Measurements from ENCODE around the gene COL4A1. TPM values are rescaled to one million over a fixed set of nuclear protein-coding genes. Genes with fewer than 3 reads are reported as not detected.

Gene COL4A1
- total RNA-seq, 1 experiment from 2014 or later: 269 TPM

DNA sequence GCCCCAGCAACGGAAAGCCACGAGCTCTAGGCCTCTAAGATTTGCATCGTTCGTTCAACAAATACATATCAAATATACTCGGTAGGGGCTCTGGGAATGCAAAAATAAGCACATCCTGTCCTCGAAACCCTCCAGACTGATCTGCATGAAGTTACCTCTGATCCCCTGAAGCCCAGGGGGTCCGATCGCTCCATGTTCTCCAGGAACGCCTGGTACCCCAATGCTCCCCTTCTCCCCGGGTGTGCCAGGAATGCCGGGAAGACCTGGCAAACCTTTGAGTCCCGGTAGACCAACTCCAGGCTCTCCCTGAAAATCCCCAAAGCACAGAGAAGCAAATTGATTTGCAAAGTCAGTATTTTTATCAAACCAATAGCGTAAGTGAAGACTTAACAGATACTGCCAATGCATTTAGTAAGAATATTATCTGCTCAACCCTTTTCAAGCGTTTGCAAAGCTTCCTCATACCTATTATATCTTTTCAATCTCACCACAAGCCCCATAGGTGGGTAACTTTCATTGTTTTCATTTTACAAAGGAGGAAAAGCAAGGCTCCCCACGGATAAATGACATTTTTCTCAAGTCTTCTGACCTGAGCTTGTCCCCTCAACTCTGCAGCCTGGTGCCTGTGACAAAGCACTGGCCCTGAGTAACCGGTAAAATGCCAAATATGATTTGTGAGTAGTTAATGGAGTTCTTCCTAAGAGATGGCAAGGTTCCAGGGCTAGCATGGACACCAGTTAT, 127.7 kb downstream of the COL4A1 start:
- no peaks in the 10 kb centered on the region for H3K9me3 ChIP-seq (replicated peaks)
- no peak overlapping the region for H3K4me3 ChIP-seq
- DNase-seq: no peak
- no peaks in the 10 kb centered on the region for H3K4me1 ChIP-seq
- H3K27ac ChIP-seq: no peak overlapping the region
- peaks cover 55% of the 10 kb centered on the region for H3K36me3 ChIP-seq
- H3K27me3 ChIP-seq: no peaks in the 10 kb centered on the region

DNA sequence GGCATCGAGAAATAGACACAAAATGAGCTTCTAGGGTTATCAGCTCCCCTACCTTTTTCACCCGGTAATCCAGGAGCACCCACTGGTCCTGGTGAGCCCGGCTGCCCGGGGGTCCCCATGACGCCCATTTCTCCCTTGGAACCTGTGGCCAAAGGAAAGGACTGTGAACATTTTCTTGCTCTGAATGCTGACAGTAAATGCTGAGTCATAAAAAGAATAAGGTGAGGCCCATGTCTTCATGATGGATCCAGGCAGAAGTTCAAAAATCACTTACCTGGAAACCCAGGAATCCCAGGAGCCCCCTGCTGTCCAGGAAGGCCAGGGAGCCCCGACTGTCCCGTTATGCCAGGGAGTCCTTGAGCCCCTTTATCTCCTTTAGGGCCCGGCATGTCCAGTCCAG, 129.2 kb downstream of the COL4A1 start:
- H3K4me3 ChIP-seq: no peak overlapping the region
- H3K4me1 ChIP-seq: no peaks in the 10 kb centered on the region
- H3K36me3 ChIP-seq: peaks cover 58% of the 10 kb centered on the region
- H3K27me3 ChIP-seq: no peaks in the 10 kb centered on the region
- no peaks in the 10 kb centered on the region for H3K9me3 ChIP-seq (replicated peaks)
- H3K27ac ChIP-seq: no peak overlapping the region
- no peak for DNase-seq

DNA sequence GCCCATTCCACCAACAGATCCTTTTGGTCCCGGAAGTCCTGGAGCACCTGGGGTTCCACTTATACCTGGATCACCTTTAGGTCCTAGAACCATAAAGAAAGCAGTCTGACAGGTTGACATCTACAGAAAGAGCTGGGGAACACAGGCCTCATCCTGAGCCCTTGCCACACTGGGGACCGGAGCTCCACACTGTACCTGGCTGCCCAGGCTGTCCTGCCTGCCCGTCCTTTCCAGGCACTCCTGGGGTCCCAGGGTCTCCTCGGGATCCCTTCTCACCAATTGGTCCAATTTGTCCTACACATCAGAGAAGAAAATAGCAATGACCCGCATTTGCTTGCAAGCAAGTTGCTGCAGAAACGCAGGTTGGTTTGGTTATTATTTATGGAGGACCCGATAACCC, 130.5 kb downstream of the COL4A1 start:
- Histone ChIP-seq H3K27ac (no peak overlapping the region), H3K36me3 (peaks cover 53% of the 10 kb centered on the region), H3K27me3 (no peaks in the 10 kb centered on the region), H3K9me3 (replicated peaks) (no peaks in the 10 kb centered on the region), H3K4me3 (no peak overlapping the region), H3K4me1 (no peaks in the 10 kb centered on the region)
- DNase-seq: no peak

DNA sequence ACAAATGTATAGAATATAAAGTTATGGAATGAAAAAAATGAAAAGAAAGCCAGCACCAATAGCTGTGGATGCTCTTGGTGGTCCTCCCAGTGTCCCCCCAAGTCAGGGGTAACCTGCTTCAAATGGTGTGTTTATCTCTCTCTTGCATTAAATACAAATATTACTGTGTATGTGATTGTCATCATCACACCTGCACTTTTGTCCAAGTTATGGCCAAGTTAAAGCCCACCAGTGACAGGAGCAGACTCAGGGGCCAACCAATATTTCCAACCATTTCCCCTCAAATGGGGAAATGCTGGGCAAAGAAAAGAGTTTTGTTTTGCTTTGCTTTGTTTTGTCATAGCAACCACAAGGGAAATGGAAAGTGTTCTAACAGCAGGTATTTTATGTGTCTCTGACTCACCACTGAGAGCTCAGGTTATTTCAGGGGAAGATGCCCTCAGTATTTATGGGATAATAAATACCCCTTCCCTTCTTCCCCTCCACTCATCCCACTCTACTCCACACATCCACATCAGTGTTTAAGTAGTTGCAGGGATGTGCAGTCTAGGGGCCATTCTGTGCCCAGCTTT, 133.6 kb downstream of the COL4A1 start:
- Histone ChIP-seq H3K4me3 (no peak overlapping the region), H3K27me3 (no peaks in the 10 kb centered on the region), H3K27ac (no peak overlapping the region), H3K9me3 (replicated peaks) (no peaks in the 10 kb centered on the region), H3K36me3 (peaks cover 61% of the 10 kb centered on the region), H3K4me1 (no peaks in the 10 kb centered on the region)
- DNase-seq: no peak

DNA sequence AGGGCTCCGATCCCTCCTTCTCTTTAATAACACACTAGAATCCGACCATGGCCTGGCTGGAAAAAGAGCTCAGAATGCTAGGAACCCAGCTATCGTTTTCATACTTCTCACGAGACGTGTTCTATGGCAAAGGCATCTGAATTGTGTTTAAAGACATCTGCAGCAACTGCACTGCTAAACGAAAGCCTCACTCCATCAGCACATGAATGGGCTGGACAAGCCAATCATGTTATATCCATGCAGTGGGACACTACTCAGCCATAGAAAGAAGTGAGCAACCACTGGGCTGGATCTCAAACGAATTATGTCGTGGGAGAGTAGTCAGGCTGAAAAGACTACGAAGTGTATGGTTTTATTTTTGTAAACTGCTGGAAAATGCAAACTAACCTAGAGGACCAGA, 136.1 kb downstream of the COL4A1 start:
- H3K36me3 ChIP-seq: peaks cover 57% of the 10 kb centered on the region
- H3K4me3 ChIP-seq: no peak overlapping the region
- no peaks in the 10 kb centered on the region for H3K27me3 ChIP-seq
- DNase-seq: no peak
- no peaks in the 10 kb centered on the region for H3K9me3 ChIP-seq (replicated peaks)
- H3K27ac ChIP-seq: no peak overlapping the region
- no peaks in the 10 kb centered on the region for H3K4me1 ChIP-seq

DNA sequence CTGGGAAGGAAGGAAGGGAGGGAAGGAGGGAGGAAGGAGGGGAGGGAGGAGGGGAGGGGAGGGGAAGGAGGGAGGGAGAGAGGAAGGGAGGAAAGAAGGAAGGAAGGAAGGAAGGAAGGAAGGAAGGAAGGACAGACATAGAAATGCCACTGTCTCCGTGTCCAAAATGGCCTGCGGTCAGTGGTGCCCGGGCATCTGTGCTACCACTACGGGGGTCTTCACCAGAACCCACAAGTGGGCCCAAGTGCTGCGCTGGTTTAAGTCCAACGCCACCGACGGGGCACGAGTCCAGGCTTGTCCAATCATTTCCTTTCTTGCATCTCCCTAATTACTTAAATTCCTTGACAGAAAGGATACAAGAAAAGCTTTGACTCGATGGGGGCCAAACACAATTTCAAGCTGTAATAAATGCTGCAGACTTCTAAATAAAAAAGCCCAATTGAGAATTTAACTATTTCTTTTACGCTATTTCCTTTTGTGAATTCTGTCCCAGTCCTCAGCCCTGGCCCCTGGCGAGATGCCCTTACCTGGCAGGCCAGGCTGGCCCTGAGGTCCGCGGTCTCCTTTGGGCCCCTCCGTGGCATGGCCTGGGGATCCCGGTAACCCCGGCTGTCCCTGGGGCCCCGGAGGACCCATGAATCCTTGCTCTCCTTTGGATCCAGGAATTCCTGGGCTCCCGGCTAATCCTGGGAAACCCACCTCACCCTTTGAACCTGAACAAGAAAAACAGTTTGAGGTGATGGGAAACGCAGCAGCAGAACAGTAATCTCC, 136.8 kb downstream of the COL4A1 start:
- H3K27me3 ChIP-seq: no peaks in the 10 kb centered on the region
- H3K27ac ChIP-seq: no peak overlapping the region
- H3K4me1 ChIP-seq: no peaks in the 10 kb centered on the region
- peaks cover 59% of the 10 kb centered on the region for H3K36me3 ChIP-seq
- H3K9me3 ChIP-seq (replicated peaks): no peaks in the 10 kb centered on the region
- DNase-seq: no peak
- H3K4me3 ChIP-seq: no peak overlapping the region

DNA sequence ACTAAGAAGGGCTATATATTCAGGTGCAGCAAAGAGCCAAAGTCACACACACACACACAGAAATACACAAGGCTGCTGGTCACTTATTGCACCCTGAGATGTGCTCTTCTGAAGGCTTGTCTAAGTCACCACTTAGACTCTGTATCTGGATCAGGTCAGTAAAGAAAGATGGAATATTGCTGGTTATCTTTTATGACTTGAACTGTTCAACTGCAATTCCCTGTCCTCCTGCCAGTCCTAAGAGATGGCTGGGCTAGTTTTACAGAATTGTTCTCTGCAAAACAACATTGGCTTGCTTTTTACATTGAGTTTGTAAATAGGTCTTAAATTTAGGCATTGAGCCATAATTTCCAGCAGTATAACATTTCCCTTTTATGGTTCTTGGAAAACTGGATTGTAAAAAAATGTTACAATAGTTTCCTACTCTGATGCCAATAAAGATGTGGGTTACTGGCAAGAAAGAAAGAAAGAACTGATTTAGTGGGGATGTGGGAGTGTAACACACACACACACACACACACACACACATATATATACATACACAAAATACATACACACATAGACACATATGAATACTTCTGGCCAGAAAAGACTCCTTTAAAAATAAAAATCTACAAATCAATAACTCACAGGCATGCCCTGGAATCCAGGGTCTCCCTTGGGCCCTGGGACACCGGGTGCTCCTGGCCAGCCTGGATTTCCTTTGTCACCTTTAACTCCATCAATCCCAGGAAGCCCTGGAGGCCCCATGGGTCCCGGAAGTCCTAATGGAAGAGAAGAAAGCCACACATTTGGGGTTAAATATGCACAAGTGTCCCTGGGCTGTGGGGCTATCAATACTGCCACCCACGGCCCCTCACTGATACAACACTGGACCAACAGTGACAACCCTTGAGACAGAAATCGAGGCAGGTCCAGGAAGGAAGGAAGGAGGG, 137.7 kb downstream of the COL4A1 start:
- Histone ChIP-seq H3K9me3 (replicated peaks) (no peaks in the 10 kb centered on the region), H3K36me3 (peaks cover 52% of the 10 kb centered on the region), H3K27me3 (no peaks in the 10 kb centered on the region), H3K4me1 (no peaks in the 10 kb centered on the region), H3K27ac (no peak overlapping the region), H3K4me3 (no peak overlapping the region)
- DNase-seq: no peak

DNA sequence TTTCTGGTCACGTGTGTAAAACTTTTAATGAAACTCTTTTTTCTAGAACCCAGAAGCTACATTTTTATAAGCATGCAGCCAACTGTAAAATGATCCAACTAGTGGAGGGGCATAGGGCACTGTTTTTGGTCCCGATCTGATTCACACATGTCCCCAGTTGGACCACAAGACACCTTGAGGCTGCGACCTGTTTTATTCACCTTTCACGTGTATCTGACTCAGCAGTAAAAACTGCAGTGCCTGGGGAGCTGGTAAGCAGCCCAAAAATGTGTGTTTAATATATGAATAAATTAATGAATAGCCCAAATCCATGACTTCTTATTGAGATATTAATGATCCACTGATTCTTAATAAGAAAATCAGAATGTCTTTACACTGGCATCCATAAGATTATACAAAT, 140.4 kb downstream of the COL4A1 start:
- Histone ChIP-seq H3K27ac (no peak overlapping the region), H3K36me3 (peaks cover 45% of the 10 kb centered on the region), H3K9me3 (replicated peaks) (no peaks in the 10 kb centered on the region), H3K4me3 (no peak overlapping the region), H3K4me1 (no peaks in the 10 kb centered on the region), H3K27me3 (no peaks in the 10 kb centered on the region)
- DNase-seq: no peak

DNA sequence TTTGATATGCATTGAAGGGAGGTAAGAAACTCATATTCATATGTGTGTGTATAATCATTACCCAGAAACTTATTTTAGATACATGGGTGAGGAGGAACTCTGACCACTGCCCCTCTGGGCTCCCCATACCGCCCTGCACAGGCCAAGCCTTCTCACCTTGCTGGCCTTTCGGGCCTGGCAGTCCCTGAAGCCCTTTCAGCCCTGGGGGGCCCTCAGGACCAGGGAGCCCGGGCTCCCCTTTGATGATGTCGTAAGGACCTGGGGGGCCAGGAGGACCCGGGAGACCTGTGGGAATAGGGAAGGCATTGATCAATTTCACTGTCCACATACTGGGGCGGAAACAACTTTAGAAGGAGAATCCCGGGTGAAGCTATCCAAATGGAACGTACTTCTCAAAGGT, 142.3 kb downstream of the COL4A1 start:
- no peak overlapping the region for H3K4me3 ChIP-seq
- no peak overlapping the region for H3K27ac ChIP-seq
- H3K9me3 ChIP-seq (replicated peaks): no peaks in the 10 kb centered on the region
- no peak for DNase-seq
- no peaks in the 10 kb centered on the region for H3K27me3 ChIP-seq
- peaks cover 52% of the 10 kb centered on the region for H3K36me3 ChIP-seq
- H3K4me1 ChIP-seq: no peaks in the 10 kb centered on the region

DNA sequence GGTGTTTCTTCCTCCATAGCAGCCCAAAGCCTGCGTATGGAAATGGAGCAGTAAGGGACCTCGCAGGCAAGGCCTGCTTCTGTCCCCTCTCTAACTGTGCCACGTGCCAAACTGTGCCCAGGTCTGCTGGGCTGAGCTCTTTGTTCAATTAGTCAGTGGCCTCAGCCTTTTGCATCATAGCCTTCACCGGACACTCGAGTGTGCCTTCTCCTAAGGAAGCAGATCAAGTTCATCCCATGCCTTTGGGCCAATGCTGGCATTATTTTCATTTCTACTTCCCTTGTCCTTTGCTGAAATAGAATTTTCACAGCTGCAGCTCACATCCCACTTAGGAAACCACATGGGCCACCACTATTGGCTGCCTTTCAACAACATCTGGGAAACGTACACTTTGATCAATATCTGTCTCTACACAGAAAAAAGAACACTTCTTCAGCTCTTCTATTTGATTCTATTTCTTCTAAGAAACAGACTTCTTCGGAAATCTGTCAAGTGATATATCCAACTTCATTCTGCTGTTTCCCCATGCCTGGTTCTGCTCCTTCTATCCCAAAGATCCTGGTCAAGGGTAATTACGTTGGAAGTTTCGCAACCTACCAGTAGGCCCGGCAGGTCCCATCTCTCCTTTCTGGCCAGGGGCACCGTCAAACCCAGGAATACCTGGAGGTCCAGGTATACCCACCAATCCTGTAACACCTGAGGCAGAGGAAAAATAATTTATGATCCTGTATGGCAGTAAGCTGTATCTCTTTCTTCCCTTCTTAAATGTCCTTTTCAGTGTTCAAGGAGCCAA, 143.9 kb downstream of the COL4A1 start:
- Histone ChIP-seq H3K4me3 (no peak overlapping the region), H3K9me3 (replicated peaks) (no peaks in the 10 kb centered on the region), H3K36me3 (peaks cover 48% of the 10 kb centered on the region), H3K27me3 (no peaks in the 10 kb centered on the region), H3K4me1 (no peaks in the 10 kb centered on the region), H3K27ac (no peak overlapping the region)
- no peak for DNase-seq

DNA sequence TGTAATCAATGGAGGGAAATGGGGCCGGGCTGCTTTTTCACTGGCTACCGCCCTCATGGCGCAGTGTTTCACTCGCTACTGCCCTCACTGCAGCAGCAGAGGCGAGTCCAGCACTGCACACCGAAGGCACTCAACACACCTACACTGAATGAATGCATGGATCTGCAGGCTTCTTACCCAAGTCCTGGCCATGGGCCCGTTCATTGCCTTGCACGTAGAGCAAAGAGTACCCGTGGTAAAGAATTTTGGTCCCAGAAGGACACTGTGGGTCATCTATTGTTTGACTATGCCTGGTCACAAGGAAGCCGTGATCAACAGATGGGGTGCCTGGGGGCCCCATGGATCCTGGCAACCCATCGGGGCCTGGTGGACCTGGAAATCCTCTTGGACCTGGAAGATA, 144.9 kb downstream of the COL4A1 start:
- H3K36me3 ChIP-seq: peaks cover 54% of the 10 kb centered on the region
- H3K9me3 ChIP-seq (replicated peaks): no peaks in the 10 kb centered on the region
- no peak overlapping the region for H3K4me3 ChIP-seq
- H3K27me3 ChIP-seq: no peaks in the 10 kb centered on the region
- no peak for DNase-seq
- H3K4me1 ChIP-seq: no peaks in the 10 kb centered on the region
- H3K27ac ChIP-seq: no peak overlapping the region

DNA sequence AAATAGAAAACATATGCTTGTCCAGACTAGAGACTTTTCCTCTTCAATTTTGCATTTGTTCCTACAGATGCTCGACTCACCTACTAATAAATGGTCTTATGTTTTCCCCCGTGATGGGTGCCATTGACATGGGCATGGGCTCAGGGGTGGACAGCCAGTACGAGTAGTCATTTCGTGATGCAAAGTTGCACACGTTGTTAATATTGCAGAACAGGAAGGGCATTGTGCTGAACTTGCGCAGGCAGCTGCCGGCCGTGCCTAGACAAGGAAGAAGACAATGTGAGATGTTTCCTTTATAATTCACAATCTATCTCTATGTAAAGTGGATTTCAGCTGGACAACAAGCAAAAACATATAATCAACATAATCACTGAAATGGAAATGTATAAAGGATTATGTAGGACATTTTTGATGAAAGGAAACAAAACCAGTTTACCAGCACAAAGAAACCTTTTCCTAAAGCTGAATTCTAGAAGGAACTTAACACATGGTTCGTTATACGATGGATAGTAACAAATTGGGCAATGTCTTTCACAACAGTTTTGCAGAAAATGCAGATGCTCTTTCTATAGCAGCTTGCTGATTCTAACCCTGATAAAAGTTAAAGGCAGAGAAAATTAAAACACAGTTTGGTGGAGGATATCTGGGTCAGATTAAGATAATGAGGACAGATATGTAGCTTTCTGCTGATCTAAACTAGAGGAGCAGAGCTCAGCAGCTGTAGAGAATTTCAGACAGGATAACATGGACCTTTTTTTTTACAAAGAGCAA, 145.7 kb downstream of the COL4A1 start:
- Histone ChIP-seq H3K36me3 (peaks cover 54% of the 10 kb centered on the region), H3K27me3 (no peaks in the 10 kb centered on the region), H3K4me1 (no peaks in the 10 kb centered on the region), H3K4me3 (no peak overlapping the region), H3K27ac (no peak overlapping the region), H3K9me3 (replicated peaks) (no peaks in the 10 kb centered on the region)
- DNase-seq: no peak

DNA sequence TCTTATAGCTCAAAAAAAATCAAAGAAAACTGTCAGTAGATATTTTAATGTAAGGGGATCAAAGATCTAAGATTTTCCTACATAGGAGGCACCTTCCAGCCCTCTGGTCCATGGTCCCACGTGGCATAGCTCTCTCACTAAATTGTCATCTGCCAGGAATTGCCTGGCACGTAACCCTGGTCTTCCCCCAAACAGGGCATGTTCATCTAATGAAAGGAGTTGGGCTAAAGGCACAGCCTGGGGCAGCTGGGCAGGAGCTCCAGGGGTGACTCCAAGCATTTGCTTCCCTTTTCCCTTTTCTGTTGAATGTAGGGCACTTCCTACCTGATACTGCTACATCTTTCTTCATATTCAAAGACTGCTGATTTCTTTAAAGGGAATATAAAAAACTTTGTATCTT, 148.7 kb downstream of the COL4A1 start:
- DNase-seq: no peak
- peaks cover 57% of the 10 kb centered on the region for H3K36me3 ChIP-seq
- no peaks in the 10 kb centered on the region for H3K4me1 ChIP-seq
- H3K27me3 ChIP-seq: no peaks in the 10 kb centered on the region
- H3K27ac ChIP-seq: no peak overlapping the region
- H3K4me3 ChIP-seq: no peak overlapping the region
- H3K9me3 ChIP-seq (replicated peaks): no peaks in the 10 kb centered on the region
